ENCODE results near the gene SDS. TPM values are rescaled to one million over a fixed set of nuclear protein-coding genes. Genes with fewer than 3 reads are reported as not detected.

The SDS gene
- total and polyA plus RNA-seq, 2 of the 8 experiments (the other 6 are each of a cell fraction or from before 2014, with no cell fraction given) = 0.21 TPM; not detected in 1

DNA sequence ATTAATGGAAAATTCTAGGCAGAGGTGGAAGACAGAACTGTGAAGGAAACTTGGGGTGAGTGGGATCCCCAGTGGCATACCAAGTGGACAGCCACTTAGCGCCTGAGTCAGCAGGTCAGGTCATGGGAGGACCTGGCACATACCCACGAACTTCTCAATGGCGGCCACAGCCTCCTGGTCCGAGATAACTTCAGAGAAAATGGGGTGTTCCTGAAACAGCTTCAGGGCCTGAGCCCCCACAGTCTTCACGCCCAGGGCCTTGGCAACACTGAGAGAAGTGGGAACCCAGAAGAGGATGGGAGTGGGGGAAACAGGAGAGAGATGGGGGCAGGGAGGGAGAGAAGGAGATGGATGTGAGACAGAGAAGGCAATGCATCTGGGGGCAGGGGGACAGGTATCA is 9.9 kb downstream of the SDS start:
- POLR2A ChIA-PET (ENCODE audit: partially characterized antibody) = interaction anchor here (1.1 kb wide), 1 partner anchor 65 kb away, joined by 4 read pairs; no protein-coding TSS in a partner anchor
- no peak overlapping the region for H3K4me3 ChIP-seq (ENCODE audit: extremely low read depth in 1 of 4, insufficient read depth in 2 of 4, low read depth in 3 of 4, low read length in 4 of 4)
- 0 out of 7 replicates have a peak, but pooled peaks cover 0 to 3% (median 0%) of the 10 kb centered on the region in 4 experiments for H3K4me1 ChIP-seq (replicated peaks in 1 of 4; ENCODE audit: control insufficient read depth in 3 of 4, insufficient read depth in 4 of 4, low read length in 3 of 4)
- H3K9ac ChIP-seq (replicated peaks in 1 of 4; ENCODE audit: extremely low read depth in 1 of 4, low read depth in 3 of 4, low read length in 3 of 4) = no peak overlapping the region
- no peak for DNase-seq (ENCODE audit: low read depth in 1 of 2, low spot score in 2 of 2)
- H2BK20ac ChIP-seq (ENCODE audit: low read length) = no peak overlapping the region
- H3K79me1 ChIP-seq (ENCODE audit: low read depth, low read length) = no peaks in the 10 kb centered on the region
- peaks cover 12% of the 10 kb centered on the region; the same call in 1 of the 2 replicates for H3K23me2 ChIP-seq (ENCODE audit: low read depth, low read length)
- no peak overlapping the region for H4K91ac ChIP-seq (replicated peaks; ENCODE audit: insufficient read length, low read length)
- H2BK120ac ChIP-seq (replicated peaks; ENCODE audit: low read depth, low read length) = no peak overlapping the region
- no peaks in the 10 kb centered on the region for H3K27me3 ChIP-seq (replicated peaks in 1 of 4; ENCODE audit: control insufficient read depth in 3 of 4, extremely low read depth in 1 of 4, insufficient read depth in 3 of 4, low read length in 3 of 4)
- no peaks in the 10 kb centered on the region for H3K79me2 ChIP-seq (ENCODE audit: control insufficient read depth in 1 of 2, insufficient read depth in 2 of 2, low read length in 2 of 2)
- H4K8ac ChIP-seq (ENCODE audit: extremely low read depth, insufficient read depth, low read length) = no peak overlapping the region
- no peak for FAIRE-seq
- no peak overlapping the region for H3K27ac ChIP-seq (ENCODE audit: low read depth, low read length)
- H2BK15ac ChIP-seq (ENCODE audit: low read length) = no peak overlapping the region
- H2BK5ac ChIP-seq (ENCODE audit: low read depth, low read length) = no peak overlapping the region
- H2AK5ac ChIP-seq (ENCODE audit: low read depth, low read length) = no peak overlapping the region
- H3K36me3 ChIP-seq (ENCODE audit: control insufficient read depth in 2 of 4, insufficient read depth in 4 of 4, low read length in 3 of 4) = peaks cover 0 to 2% (median under 1%) of the 10 kb centered on the region in 4 experiments; a peak in 4 of 8 replicates
- WGBS, 2 experiments (ENCODE audit: extremely low coverage in 1 of 2, insufficient coverage in 1 of 2, insufficient read length in 1 of 2, insufficient replicate concordance in 2 of 2, low coverage in 1 of 2, low lambda C conversion rate in 2 of 2, missing lambda C conversion rate in 1 of 2) = 88% methylated on average over 5 of the region's 5 CpGs; no CpG with 5 or more reads in 1 of the 2 experiments
- no peak overlapping the region for H3K23ac ChIP-seq (ENCODE audit: insufficient read length)
- CTCF ChIA-PET (ENCODE audit: partially characterized antibody) = interaction anchor here (0.9 kb wide), 1 partner anchor 149 kb away, joined by 3 read pairs; no protein-coding TSS in a partner anchor
- peaks cover 0 to 3% of the 10 kb centered on the region in 2 experiments for H4K20me1 ChIP-seq (replicated peaks in 1 of 2; ENCODE audit: control insufficient read depth in 1 of 2, insufficient read depth in 2 of 2, low read length in 2 of 2)
- H3K18ac ChIP-seq (ENCODE audit: extremely low read depth, low read length) = no peak overlapping the region
- no peak overlapping the region for H2AFZ ChIP-seq (ENCODE audit: low read length)
- no peak overlapping the region for H2BK12ac ChIP-seq (ENCODE audit: low read depth, low read length)
- H4K5ac ChIP-seq (ENCODE audit: insufficient read length, low read depth, low read length) = no peak overlapping the region
- no peaks in the 10 kb centered on the region for H3K9me3 ChIP-seq (ENCODE audit: insufficient read depth in 2 of 2, low read depth in 1 of 2, low read length in 1 of 2)
- no peak overlapping the region for H3K14ac ChIP-seq (ENCODE audit: insufficient read length)
- no peak overlapping the region for H3K4ac ChIP-seq (replicated peaks; ENCODE audit: insufficient read length, low read depth, low read length)
- H3K4me2 ChIP-seq (ENCODE audit: insufficient read depth in 1 of 2, low read depth in 2 of 2, low read length in 2 of 2) = no peak overlapping the region
- no peak overlapping the region for H3K56ac ChIP-seq (replicated peaks; ENCODE audit: insufficient read length, low read depth, low read length)
- TF ChIP-seq MAFK (IDR thresholded peaks at IDR 0.05; ENCODE audit: low read depth, low read length) (no peak), TEAD4 (IDR thresholded peaks at IDR 0.05; ENCODE audit: low read depth, low read length) (no peak), SIX5 (IDR thresholded peaks at IDR 0.05; ENCODE audit: low read depth, low read length) (no peak), POU5F1 (IDR thresholded peaks at IDR 0.05; ENCODE audit: low read depth, low read length) (no peak), CHD2 (IDR thresholded peaks at IDR 0.05; ENCODE audit: low read length) (no peak), SIN3A (conservative IDR thresholded peaks at IDR 0.05 in 1 of 2, IDR thresholded peaks at IDR 0.05 in 1 of 2; ENCODE audit: low read depth in 1 of 2, low read length in 2 of 2) (no peak), PHF8 (conservative IDR thresholded peaks at IDR 0.05; ENCODE audit: low read depth, low read length) (no peak), RBBP5 (IDR thresholded peaks at IDR 0.05; ENCODE audit: borderline replicate concordance, low read depth, low read length) (no peak), SP2 (IDR thresholded peaks at IDR 0.05; ENCODE audit: low read length) (no peak), ZNF274 (IDR thresholded peaks at IDR 0.05; ENCODE audit: borderline replicate concordance, extremely low read depth, low read length) (no peak)
